Breast epithelium (tissue), 4 donors: ENCODE measurements around the gene KIAA0753. TPM values are rescaled to one million over a fixed set of nuclear protein-coding genes. Genes with fewer than 3 reads are reported as not detected.

Experiments
- DNase-seq, 2 donors: peaks; one replicate each; pipeline ENCODE4 v3.0.0-alpha.2; 2019; ENCODE audit warnings: low spot score in 2 of 2
- H3K27ac ChIP-seq, 2 donors: fragments of 200-600 bp; sonication (generic) in 1 of 2; one replicate each; pipeline ENCODE4 v1.5.1; 2016 to 2019; ENCODE audit warnings: mild to moderate bottlenecking in 1 of 2
- H3K27me3 ChIP-seq, 2 donors: fragments of 200-600 bp; sonication (generic) in 1 of 2; one replicate each; pipeline versions ENCODE4 v1.5.1 to v1.6.0; 2017 to 2019; ENCODE audit warnings: control low read depth in 1 of 2, mild to moderate bottlenecking in 1 of 2
- H3K36me3 ChIP-seq: fragments of 200-600 bp; one replicate; pipeline ENCODE4 v1.5.1; 2019
- H3K4me1 ChIP-seq, 2 donors: fragments of 200-600 bp; sonication (generic); one replicate each; pipeline ENCODE4 v1.5.1; 2016 to 2019; ENCODE audit warnings: control low read depth in 1 of 2
- H3K4me3 ChIP-seq, 3 donors: fragments of 200-600 bp; sonication (generic); 1 replicate in 2 of 3; 2 replicates in 1 of 3; pipeline ENCODE4 v1.5.1; 2016 to 2019; ENCODE audit warnings: mild to moderate bottlenecking in 3 of 3, moderate library complexity in 2 of 3
- H3K9me3 ChIP-seq, 2 donors: fragments of 200-600 bp; sonication (generic) in 1 of 2; one replicate each; pipeline ENCODE4 v1.5.1; 2016 to 2019; ENCODE audit warnings: control low read depth in 1 of 2
- POLR2A ChIP-seq: fragments of 450-650 bp; IDR thresholded peaks from one replicate; pipeline ENCODE4 v1.6.1; 2016; ENCODE audit warnings: antibody characterized with exemption, mild to moderate bottlenecking, moderate library complexity
- POLR2AphosphoS5 ChIP-seq, 3 donors: sonication (generic); formaldehyde crosslinking; IDR thresholded peaks; one replicate each; pipeline ENCODE4 v1.6.1; 2017; ENCODE audit warnings: antibody characterized with exemption in 3 of 3
- intact Hi-C: fragments of 100-400 bp; cut with DNase I; formaldehyde crosslinking; loops from one replicate; pipeline ENCODE4 v1.15.1; 2023; ENCODE audit warnings: low total_unique reads
- total RNA-seq, 3 donors: library from RNA; depleted of rRNA; stranded (reverse); fragments of >200 nt; gene quantifications; one replicate each; pipeline ENCODE4 v1.1.0, GENCODE V29; 2016
- TF ChIP-seq, protein P1 (sequence below), 3 donors: fragments of 450-650 bp; IDR thresholded peaks; one replicate each; pipeline ENCODE4 v1.5.1; 2016 to 2017; ENCODE audit warnings: antibody characterized with exemption in 3 of 3, mild to moderate bottlenecking in 3 of 3, moderate library complexity in 3 of 3

Gene KIAA0753
- total RNA-seq, 3 donors from 2014 or later, result 10.1 to 26.5 (median 25.6) TPM

DNA sequence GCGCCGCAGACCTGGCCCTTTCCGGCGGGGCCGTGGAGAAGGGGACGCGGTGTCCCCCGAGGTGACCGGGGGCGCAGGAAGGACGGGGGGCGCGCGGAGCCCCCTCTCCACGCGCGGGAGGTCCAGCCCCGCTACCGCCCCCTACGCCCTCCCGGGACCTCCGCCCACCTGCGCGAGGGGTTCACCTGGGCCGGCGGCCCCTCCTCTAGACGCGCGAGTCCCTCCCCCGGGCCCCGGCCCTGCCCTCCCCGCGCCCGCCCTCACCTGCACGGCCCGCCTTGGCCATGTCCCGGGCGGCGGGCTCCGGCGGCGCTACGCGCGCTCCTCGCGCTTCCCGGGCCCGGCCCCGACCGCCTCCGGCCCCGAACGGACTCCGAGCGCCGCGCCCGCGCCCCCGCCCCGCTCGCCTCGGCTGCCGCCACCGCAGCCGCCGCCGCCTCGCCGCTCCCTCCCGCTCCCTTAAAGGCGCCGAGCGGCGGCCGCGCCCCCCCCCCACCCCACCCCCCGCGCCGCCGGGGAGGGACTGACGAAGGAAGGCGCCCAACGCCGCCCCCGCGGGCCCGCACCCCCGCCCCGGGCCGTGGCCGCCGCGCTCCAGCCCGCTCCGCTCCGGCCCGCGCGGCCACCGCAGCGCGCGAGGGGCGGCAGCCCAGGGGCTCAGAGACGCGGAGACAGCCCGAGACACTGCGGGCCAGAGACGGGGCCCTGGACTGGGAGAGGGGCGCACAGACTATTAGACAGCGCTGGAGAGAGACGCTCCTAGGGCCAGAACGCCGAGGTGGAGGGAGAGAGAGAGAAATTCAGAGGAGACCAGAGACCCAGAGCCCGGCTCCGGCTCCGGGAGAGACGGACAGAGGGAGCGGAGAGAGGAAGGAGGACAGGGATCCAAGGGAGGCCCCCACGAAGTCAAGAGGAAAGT is 84.1 kb downstream of the KIAA0753 start, which contains the start of gene PITPNM3:
PITPNM3 (minus strand) TSS at position 435 of the 919 bp plus-strand sequence; CDS start at position 286, 149 bp downstream.
- Histone ChIP-seq H3K9me3 (no peaks in the 10 kb centered on the region), H3K4me3 (peak within 1 kb of the TSS; percentile 51 to 88 (median 71))
- intact Hi-C loops, result no loop called here

DNA sequence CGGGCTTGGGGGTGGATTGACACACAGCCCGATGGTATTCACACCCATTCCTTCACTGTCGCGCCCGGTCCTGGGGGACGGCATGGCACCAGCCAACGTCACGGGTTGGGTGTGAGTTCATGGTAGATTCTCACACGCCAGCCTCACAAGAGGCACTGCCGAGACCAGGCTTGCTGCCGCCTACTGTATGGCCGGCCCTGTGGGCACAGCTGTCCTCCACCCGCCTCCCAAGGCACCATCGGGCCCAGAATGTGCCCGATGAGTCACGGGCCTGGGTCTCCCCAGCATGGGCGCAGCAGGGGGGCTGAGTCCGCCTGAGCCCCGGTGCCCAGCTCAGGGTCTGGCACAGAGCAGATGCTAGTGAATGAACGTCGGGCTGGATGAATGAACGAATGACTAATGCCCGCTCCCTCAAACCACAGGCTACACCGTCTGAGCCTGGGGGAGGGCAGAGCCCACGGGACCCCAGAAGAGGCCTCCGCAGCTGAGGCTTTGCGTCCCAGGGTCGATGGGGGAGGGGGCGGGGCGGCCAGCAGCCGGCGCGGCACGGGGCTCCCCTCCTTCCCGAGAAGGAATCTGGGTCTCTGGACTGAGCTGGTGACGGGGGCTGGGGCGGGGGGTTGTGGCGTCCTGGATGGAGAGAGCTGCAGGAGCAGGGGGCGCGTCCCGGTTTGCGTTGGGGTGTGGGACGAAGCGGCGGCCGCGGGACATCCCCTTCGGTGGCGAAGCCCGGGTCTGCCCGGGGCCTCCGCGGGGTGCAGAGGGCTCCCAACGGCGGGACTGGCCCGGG is 85.0 kb downstream of the KIAA0753 start:
- H3K4me1 ChIP-seq, result peaks cover 0 to 10% of the 10 kb centered on the region in 2 donors
- TF ChIP-seq POLR2A (no peak), POLR2AphosphoS5 (IDR thresholded peaks at IDR 0.05) (no peak)
- TF ChIP-seq, protein P1, sequence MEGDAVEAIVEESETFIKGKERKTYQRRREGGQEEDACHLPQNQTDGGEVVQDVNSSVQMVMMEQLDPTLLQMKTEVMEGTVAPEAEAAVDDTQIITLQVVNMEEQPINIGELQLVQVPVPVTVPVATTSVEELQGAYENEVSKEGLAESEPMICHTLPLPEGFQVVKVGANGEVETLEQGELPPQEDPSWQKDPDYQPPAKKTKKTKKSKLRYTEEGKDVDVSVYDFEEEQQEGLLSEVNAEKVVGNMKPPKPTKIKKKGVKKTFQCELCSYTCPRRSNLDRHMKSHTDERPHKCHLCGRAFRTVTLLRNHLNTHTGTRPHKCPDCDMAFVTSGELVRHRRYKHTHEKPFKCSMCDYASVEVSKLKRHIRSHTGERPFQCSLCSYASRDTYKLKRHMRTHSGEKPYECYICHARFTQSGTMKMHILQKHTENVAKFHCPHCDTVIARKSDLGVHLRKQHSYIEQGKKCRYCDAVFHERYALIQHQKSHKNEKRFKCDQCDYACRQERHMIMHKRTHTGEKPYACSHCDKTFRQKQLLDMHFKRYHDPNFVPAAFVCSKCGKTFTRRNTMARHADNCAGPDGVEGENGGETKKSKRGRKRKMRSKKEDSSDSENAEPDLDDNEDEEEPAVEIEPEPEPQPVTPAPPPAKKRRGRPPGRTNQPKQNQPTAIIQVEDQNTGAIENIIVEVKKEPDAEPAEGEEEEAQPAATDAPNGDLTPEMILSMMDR (IDR thresholded peaks at IDR 0.05), result no peak
- peak overlapping the region; percentile 51 to 88 (median 71) for H3K4me3 ChIP-seq
- no peaks in the 10 kb centered on the region for H3K9me3 ChIP-seq
- no peaks in the 10 kb centered on the region for H3K27me3 ChIP-seq
- no peak for DNase-seq
- intact Hi-C loops, result no loop called here
- H3K27ac ChIP-seq, result no peak overlapping the region
- H3K36me3 ChIP-seq, result no peaks in the 10 kb centered on the region

More for the DNA sequence above, 84.1 kb downstream of the KIAA0753 start, which contains the start of gene PITPNM3:
- Histone ChIP-seq H3K27me3 (no peaks in the 10 kb centered on the region), H3K4me1 (peaks cover 0 to 10% of the 10 kb centered on the region in 2 donors), H3K27ac (peak within 1 kb of the TSS in 1 of 2 donors; percentile 12), H3K36me3 (no peaks in the 10 kb centered on the region)
- DNase-seq, result no peak
- TF ChIP-seq POLR2A (no peak), POLR2AphosphoS5 (IDR thresholded peaks at IDR 0.05) (no peak)
- TF ChIP-seq, protein P1 (IDR thresholded peaks at IDR 0.05), result no peak

DNA sequence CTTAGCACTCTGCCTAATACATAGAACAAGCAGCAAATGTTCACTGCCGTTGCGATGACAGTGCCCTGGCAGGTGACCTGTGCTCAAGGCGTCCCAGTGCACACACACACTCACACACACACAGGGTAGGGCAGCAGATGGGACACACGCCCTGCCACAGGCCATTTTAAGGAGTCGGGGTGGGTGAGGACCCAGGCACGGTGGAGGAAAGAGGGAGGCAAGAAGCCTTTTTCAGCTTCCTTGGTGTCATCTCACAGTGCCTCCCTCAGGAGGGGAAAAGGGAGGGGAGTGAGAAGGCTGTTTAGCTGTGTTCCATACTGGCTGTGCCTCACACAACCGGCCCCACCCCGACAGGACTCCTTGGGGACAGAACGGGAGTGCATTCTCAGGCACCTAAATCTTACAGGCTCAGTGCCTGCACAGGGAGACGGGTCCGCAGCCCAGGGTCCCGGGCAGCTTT is 85.6 kb downstream of the KIAA0753 start:
- H3K4me1 ChIP-seq, result peaks cover 0 to 10% of the 10 kb centered on the region in 2 donors
- no peak for DNase-seq

DNA sequence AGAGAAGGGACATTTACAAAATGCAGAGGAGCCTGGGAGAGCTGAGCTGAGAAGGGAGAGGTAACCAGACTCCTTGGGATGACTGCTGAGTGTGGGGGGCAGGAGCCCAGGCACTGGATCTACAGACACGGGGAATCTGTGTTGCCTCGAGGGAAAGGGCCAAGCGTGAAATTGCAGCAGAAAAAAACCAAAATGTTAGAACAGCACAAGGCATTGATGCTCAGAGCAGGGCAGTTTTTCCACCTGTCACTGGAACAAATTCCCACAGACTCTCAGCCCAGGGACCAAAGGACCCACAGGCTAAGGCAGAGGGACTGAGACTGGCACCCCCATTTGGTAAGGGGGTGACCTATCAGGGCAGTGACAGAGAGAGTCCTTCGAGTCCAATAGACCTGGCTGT is 86.2 kb downstream of the KIAA0753 start:
- no peak overlapping the region for H3K4me3 ChIP-seq
- H3K27ac ChIP-seq, result no peak overlapping the region
- no peaks in the 10 kb centered on the region for H3K9me3 ChIP-seq
- TF ChIP-seq, protein P1 (IDR thresholded peaks at IDR 0.05), result no peak
- TF ChIP-seq POLR2A (no peak), POLR2AphosphoS5 (IDR thresholded peaks at IDR 0.05) (no peak)
- no peak for DNase-seq
- intact Hi-C loops, result no loop called here
- H3K4me1 ChIP-seq, result peaks cover 0 to 10% of the 10 kb centered on the region in 2 donors
- H3K27me3 ChIP-seq, result no peaks in the 10 kb centered on the region
- no peaks in the 10 kb centered on the region for H3K36me3 ChIP-seq

More for the DNA sequence above, 85.6 kb downstream of the KIAA0753 start:
- intact Hi-C loops, result no loop called here
- Histone ChIP-seq H3K27me3 (no peaks in the 10 kb centered on the region), H3K9me3 (no peaks in the 10 kb centered on the region), H3K4me3 (peak overlapping the region; percentile 51 to 88 (median 71)), H3K36me3 (no peaks in the 10 kb centered on the region), H3K27ac (no peak overlapping the region)
- TF ChIP-seq POLR2A, result no peak
- no peak for TF ChIP-seq POLR2AphosphoS5 (IDR thresholded peaks at IDR 0.05)
- TF ChIP-seq, protein P1 (IDR thresholded peaks at IDR 0.05), result no peak
